GM23338 (cell line): Measurements from ENCODE around the gene SERPINA1. TPM values are rescaled to one million over a fixed set of nuclear protein-coding genes. Genes with fewer than 3 reads are reported as not detected.

Experiments used
- ATAC-seq: fragments of 200-7000 bp; cut with Tn5 transposase; 3 replicates; pipeline ENCODE4 v1.9.1; 2020
- DNase-seq: peaks from one replicate; pipeline ENCODE4 v3.0.0-alpha.2; 2015; ENCODE audit warnings: low spot score
- H2AFZ ChIP-seq: fragments of 200-600 bp; sonication (generic); 2 replicates; pipeline ENCODE4 v1.8.0; 2016; ENCODE audit warnings: antibody characterized with exemption, mild to moderate bottlenecking, moderate library complexity
- H3F3A ChIP-seq: fragments of 200-600 bp; sonication (generic); replicated peaks from 2 replicates; pipeline ENCODE4 v1.8.0; 2017; ENCODE audit warnings: antibody characterized with exemption, mixed run types, low read depth
- H3K27ac ChIP-seq: fragments of 200-600 bp; sonication (generic); 2 replicates; pipeline ENCODE4 v1.6.1; 2016; ENCODE audit warnings: low read depth
- H3K27me3 ChIP-seq: fragments of 200-600 bp; sonication (generic); 2 replicates; pipeline ENCODE4 v1.8.0; 2016; ENCODE audit warnings: mild to moderate bottlenecking, mixed run types, moderate library complexity; ENCODE audit not compliant: insufficient read depth
- H3K36me3 ChIP-seq: fragments of 200-600 bp; sonication (generic); 2 replicates; pipeline ENCODE4 v1.8.0; 2016; ENCODE audit warnings: mild to moderate bottlenecking; ENCODE audit not compliant: insufficient read depth
- H3K4me1 ChIP-seq: fragments of 200-600 bp; sonication (generic); 2 replicates; pipeline ENCODE4 v1.8.0; 2016; ENCODE audit warnings: mild to moderate bottlenecking, moderate library complexity; ENCODE audit not compliant: insufficient read depth
- H3K4me2 ChIP-seq: fragments of 200-600 bp; sonication (generic); 2 replicates; pipeline ENCODE4 v1.7.1; 2017; ENCODE audit warnings: mixed run types
- H3K4me3 ChIP-seq: fragments of 200-600 bp; sonication (generic); 2 replicates; pipeline ENCODE4 v1.6.1; 2016; ENCODE audit warnings: mixed run types
- H3K79me2 ChIP-seq: fragments of 200-600 bp; sonication (generic); replicated peaks from 2 replicates; pipeline ENCODE4 v1.8.0; 2017; ENCODE audit warnings: mild to moderate bottlenecking; ENCODE audit not compliant: insufficient read depth
- H3K9me2 ChIP-seq: fragments of 200-600 bp; sonication (generic); 2 replicates; pipeline ENCODE4 v1.8.0; 2017; ENCODE audit not compliant: insufficient read depth
- H4K20me1 ChIP-seq: fragments of 200-600 bp; sonication (generic); replicated peaks from 2 replicates; pipeline ENCODE4 v1.8.0; 2017; ENCODE audit warnings: mild to moderate bottlenecking; ENCODE audit not compliant: insufficient read depth
- H3K27ac Mint-ChIP-seq: 2 replicates; pipeline ENCODE4 v1.8.0; 2020; ENCODE audit warnings: inconsistent platforms, mild to moderate bottlenecking, moderate library complexity, mixed read lengths
- H3K27me3 Mint-ChIP-seq: 3 replicates; pipeline ENCODE4 v1.8.0; 2022; ENCODE audit warnings: low read depth, mild to moderate bottlenecking, moderate library complexity, mixed read lengths, inconsistent platforms; ENCODE audit not compliant: insufficient read depth, poor library complexity
- H3K36me3 Mint-ChIP-seq: 3 replicates; pipeline ENCODE4 v1.8.0; 2021; ENCODE audit warnings: low read depth, mild to moderate bottlenecking, inconsistent platforms, moderate library complexity, mixed read lengths
- H3K4me1 Mint-ChIP-seq: 3 replicates; pipeline ENCODE4 v1.8.0; 2020; ENCODE audit warnings: mild to moderate bottlenecking, inconsistent platforms, mixed read lengths
- H3K4me3 Mint-ChIP-seq: 3 replicates; pipeline ENCODE4 v1.8.0; 2021; ENCODE audit warnings: moderate library complexity, mild to moderate bottlenecking, inconsistent platforms, mixed read lengths
- H3K9me3 Mint-ChIP-seq: 3 replicates; pipeline ENCODE4 v1.8.0; 2020; ENCODE audit warnings: moderate library complexity, mild to moderate bottlenecking, inconsistent platforms, mixed read lengths
- CREB1 ChIP-seq: fragments of 250-450 bp; sonication (Bioruptor Pico); IDR thresholded peaks from 2 replicates; pipeline ENCODE4 v1.5.0; 2020; ENCODE audit warnings: low read depth, mild to moderate bottlenecking, moderate library complexity
- CTCF ChIP-seq, 2 experiments: fragments of 200-600 bp in 1 of 2; sonication (generic) in 1 of 2; conservative IDR thresholded peaks; 2 replicates each; pipeline versions ENCODE4 v1.5.1 to v1.6.1; 2016 to 2017; ENCODE audit warnings: antibody characterized with exemption in 2 of 2, low read depth in 2 of 2, mild to moderate bottlenecking in 2 of 2, moderate library complexity in 1 of 2
- NANOG ChIP-seq: IDR thresholded peaks from 2 replicates; pipeline ENCODE4 v1.6.1; 2016; ENCODE audit warnings: antibody characterized with exemption, borderline replicate concordance
- REST ChIP-seq: IDR thresholded peaks from one replicate; pipeline ENCODE4 v1.6.1; 2018; ENCODE audit warnings: antibody characterized with exemption; ENCODE audit not compliant: unreplicated experiment
- ZNF114 ChIP-seq: fragments of 250-450 bp; sonication (Bioruptor Pico); IDR thresholded peaks from 2 replicates; pipeline ENCODE4 v1.5.0; 2020; ENCODE audit warnings: mild to moderate bottlenecking, moderate library complexity
- ZNF331 ChIP-seq: fragments of 250-450 bp; sonication (Bioruptor Pico); IDR thresholded peaks from 2 replicates; pipeline ENCODE4 v1.5.0; 2020; ENCODE audit warnings: low read depth, mild to moderate bottlenecking, moderate library complexity
- ZNF462 ChIP-seq: fragments of 250-450 bp; sonication (Bioruptor Pico); IDR thresholded peaks from 2 replicates; pipeline ENCODE4 v1.5.0; 2020; ENCODE audit warnings: mild to moderate bottlenecking, moderate library complexity
- polyA plus RNA-seq: library from polyadenylated mRNA; unstranded; fragments of >200 nt; fragmentation: Nextera tagmentation; extraction: Ambion mirVana; gene quantifications from 2 replicates; pipeline ENCODE4 v1.2.1, GENCODE V29; 2016
- total RNA-seq: library from RNA; depleted of rRNA; stranded (reverse); fragments of >200 nt; shearing (Covaris generic); gene quantifications from 2 replicates; pipeline ENCODE4 v1.2.3, GENCODE V29; 2014

Gene SERPINA1
- total and polyA plus RNA-seq, 2 experiments from 2014 or later, result not detected

GRCh38 chr14:94423453-94424056 lies 35.2 kb upstream of the SERPINA1 start:
- H4K20me1 ChIP-seq, result no peaks in the 10 kb centered on the region
- ATAC-seq (peak; percentile 99), DNase-seq (peak; percentile 95)
- peaks cover 7% of the 10 kb centered on the region; the same call in 2 of the 3 replicates for H3K36me3 Mint-ChIP-seq
- H3K9me3 Mint-ChIP-seq, result peaks cover 16% of the 10 kb centered on the region
- no peaks in the 10 kb centered on the region for H3K79me2 ChIP-seq
- no peaks in the 10 kb centered on the region for H3K4me1 ChIP-seq
- no peak overlapping the region for H3K27ac ChIP-seq
- H3K27me3 ChIP-seq, result no peaks in the 10 kb centered on the region
- peaks cover 2% of the 10 kb centered on the region; the same call in 2 of the 3 replicates for H3K4me1 Mint-ChIP-seq
- H2AFZ ChIP-seq, result peak overlapping the region; percentile 67; the same call in 1 of the 2 replicates
- H3K4me3 Mint-ChIP-seq, result no peak overlapping the region
- peaks cover 4% of the 10 kb centered on the region for H3K27me3 Mint-ChIP-seq
- TF ChIP-seq ZNF462 (CRISPR knock-in tag), result peak; percentile 98
- 0 out of 2 replicates have a peak, but pooled peaks have one; percentile 19 for TF ChIP-seq CREB1 (CRISPR knock-in tag)
- TF ChIP-seq ZNF114 (CRISPR knock-in tag), result peak; percentile 71; the same call in 1 of the 2 replicates
- no peak for TF ChIP-seq NANOG
- peak; percentile 89 to 91 for TF ChIP-seq CTCF (conservative IDR thresholded peaks at IDR 0.05; ENCODE audit: low read depth in 2 of 2)
- no peak for TF ChIP-seq REST
- TF ChIP-seq ZNF331 (CRISPR knock-in tag), result no peak
- H3F3A ChIP-seq, result no peaks in the 10 kb centered on the region
- H3K36me3 ChIP-seq, result no peaks in the 10 kb centered on the region
- H3K4me2 ChIP-seq, result no peak overlapping the region
- H3K4me3 ChIP-seq, result no peak overlapping the region
- H3K27ac Mint-ChIP-seq, result no peak overlapping the region
- no peaks in the 10 kb centered on the region for H3K9me2 ChIP-seq
